Chondrocyte (in vitro differentiated cells): ENCODE data around the gene PITX3. TPM values are rescaled to one million over a fixed set of nuclear protein-coding genes. Genes with fewer than 3 reads are reported as not detected.

ENCODE experiments used
- DNase-seq: peaks from one replicate; pipeline ENCODE4 v3.0.0; 2021; ENCODE audit warnings: mixed read lengths, low spot score
- H3K27ac Mint-ChIP-seq: one replicate; pipeline ENCODE4 v1.8.0; 2021; ENCODE audit warnings: mild to moderate bottlenecking, moderate library complexity, mixed read lengths; ENCODE audit not compliant: unreplicated experiment
- H3K27me3 Mint-ChIP-seq: 2 replicates; pipeline ENCODE4 v1.8.0; 2021; ENCODE audit warnings: low read depth, mixed read lengths
- H3K36me3 Mint-ChIP-seq: 2 replicates; pipeline ENCODE4 v1.8.0; 2021; ENCODE audit warnings: low read depth, mixed read lengths
- H3K4me1 Mint-ChIP-seq: 2 replicates; pipeline ENCODE4 v1.8.0; 2021; ENCODE audit warnings: low read depth, mild to moderate bottlenecking, mixed read lengths
- H3K4me3 Mint-ChIP-seq: one replicate; pipeline ENCODE4 v1.8.0; 2021; ENCODE audit warnings: mild to moderate bottlenecking, moderate library complexity, mixed read lengths; ENCODE audit not compliant: unreplicated experiment
- H3K9me3 Mint-ChIP-seq: 2 replicates; pipeline ENCODE4 v1.8.0; 2021; ENCODE audit warnings: low read depth, mixed read lengths
- CTCF ChIP-seq: fragments of 200-600 bp; sonication (generic); IDR thresholded peaks from 2 replicates; pipeline ENCODE4 v1.5.0; 2021; ENCODE audit warnings: antibody characterized with exemption, mild to moderate bottlenecking, moderate library complexity
- total RNA-seq: library from RNA; stranded (reverse); gene quantifications from 3 replicates; pipeline ENCODE4 v1.2.1, GENCODE V29; 2021

Gene PITX3
- total RNA-seq, 1 donor from 2014 or later, result not detected

- peaks cover 54% of the 10 kb centered on the region for H3K4me1 Mint-ChIP-seq
- H3K27ac Mint-ChIP-seq, result peak overlapping the region; percentile 83
- no peak overlapping the region for H3K4me3 Mint-ChIP-seq
- no peaks in the 10 kb centered on the region for H3K27me3 Mint-ChIP-seq
- peaks cover 4% of the 10 kb centered on the region for H3K36me3 Mint-ChIP-seq
- no peaks in the 10 kb centered on the region for H3K9me3 Mint-ChIP-seq
- no peak for TF ChIP-seq CTCF
- DNase-seq, result no peak
Measured at GRCh38 chr10:102269017-102269416, 27.7 kb upstream of the PITX3 start.

- Mint-ChIP-seq H3K27ac (peak overlapping the region; percentile 83), H3K9me3 (no peaks in the 10 kb centered on the region), H3K4me1 (peaks cover 48% of the 10 kb centered on the region), H3K36me3 (peaks cover 4% of the 10 kb centered on the region), H3K27me3 (no peaks in the 10 kb centered on the region), H3K4me3 (no peak overlapping the region)
- no peak for DNase-seq
- TF ChIP-seq CTCF, result peak; percentile 47
Measured at GRCh38 chr10:102268375-102268888, 27.1 kb upstream of the PITX3 start.

GRCh38 chr10:102267748-102268147, 26.4 kb upstream of the PITX3 start:
- no peak for TF ChIP-seq CTCF
- Mint-ChIP-seq H3K4me3 (no peak overlapping the region), H3K9me3 (no peaks in the 10 kb centered on the region), H3K27me3 (no peaks in the 10 kb centered on the region), H3K27ac (peak overlapping the region; percentile 83), H3K36me3 (peaks cover 5% of the 10 kb centered on the region), H3K4me1 (peaks cover 53% of the 10 kb centered on the region)
- DNase-seq, result no peak

- H3K9me3 Mint-ChIP-seq, result no peaks in the 10 kb centered on the region
- H3K4me3 Mint-ChIP-seq, result no peak overlapping the region
- DNase-seq, result no peak
- TF ChIP-seq CTCF, result no peak
- H3K36me3 Mint-ChIP-seq, result peaks cover 12% of the 10 kb centered on the region
- H3K4me1 Mint-ChIP-seq, result peaks cover 64% of the 10 kb centered on the region
- no peaks in the 10 kb centered on the region for H3K27me3 Mint-ChIP-seq
- H3K27ac Mint-ChIP-seq, result peak overlapping the region; percentile 70
Measured at GRCh38 chr10:102266670-102267069, 25.4 kb upstream of the PITX3 start.

GRCh38 chr10:102264371-102264770, 23.1 kb upstream of the PITX3 start:
- H3K9me3 Mint-ChIP-seq, result no peaks in the 10 kb centered on the region
- TF ChIP-seq CTCF, result no peak
- H3K4me1 Mint-ChIP-seq, result peaks cover 67% of the 10 kb centered on the region
- H3K36me3 Mint-ChIP-seq, result peaks cover 18% of the 10 kb centered on the region
- no peak overlapping the region for H3K4me3 Mint-ChIP-seq
- no peaks in the 10 kb centered on the region for H3K27me3 Mint-ChIP-seq
- no peak overlapping the region for H3K27ac Mint-ChIP-seq
- DNase-seq, result no peak
